Measurements from ENCODE around the gene SLC30A7.

The SLC30A7 gene

GRCh38 chr1:100969327-100969726, 73.4 kb downstream of the SLC30A7 start:
- TF ChIP-seq CTCF (conservative IDR thresholded peaks at IDR 0.05) (no peak), ZFX (IDR thresholded peaks at IDR 0.05) (no peak)
- no peak overlapping the region for H3K27ac ChIP-seq

- no peak for TF ChIP-seq ZFX (IDR thresholded peaks at IDR 0.05)
- TF ChIP-seq CTCF (conservative IDR thresholded peaks at IDR 0.05) = no peak
- no peak overlapping the region for H3K27ac ChIP-seq
Measured at GRCh38 chr1:100971021-100971420, 75.1 kb downstream of the SLC30A7 start.

GRCh38 chr1:100972185-100972584, 76.3 kb downstream of the SLC30A7 start:
- no peak overlapping the region for H3K27ac ChIP-seq
- TF ChIP-seq ZFX (IDR thresholded peaks at IDR 0.05) (no peak), CTCF (conservative IDR thresholded peaks at IDR 0.05) (no peak)

- no peak for TF ChIP-seq CTCF (conservative IDR thresholded peaks at IDR 0.05)
- TF ChIP-seq ZFX (IDR thresholded peaks at IDR 0.05) = no peak
Measured at GRCh38 chr1:100976936-100977335, 81.0 kb downstream of the SLC30A7 start.

GRCh38 chr1:100979631-100980030, 83.7 kb downstream of the SLC30A7 start:
- H3K27ac ChIP-seq = no peak overlapping the region
- no peak for TF ChIP-seq ZFX (IDR thresholded peaks at IDR 0.05)

More at GRCh38 chr1:100976936-100977335, 81.0 kb downstream of the SLC30A7 start:
- H3K27ac ChIP-seq = no peak overlapping the region

- TF ChIP-seq ZFX (IDR thresholded peaks at IDR 0.05) = no peak
- no peak for TF ChIP-seq CTCF (conservative IDR thresholded peaks at IDR 0.05)
Measured at GRCh38 chr1:100982793-100983192, 86.9 kb downstream of the SLC30A7 start.

GRCh38 chr1:100988121-100988520, 92.2 kb downstream of the SLC30A7 start:
- H3K27ac ChIP-seq = no peak overlapping the region
- TF ChIP-seq CTCF (conservative IDR thresholded peaks at IDR 0.05) = no peak
- no peak for TF ChIP-seq ZFX (IDR thresholded peaks at IDR 0.05)

More at GRCh38 chr1:100982793-100983192, 86.9 kb downstream of the SLC30A7 start:
- no peak overlapping the region for H3K27ac ChIP-seq

- H3K27ac ChIP-seq = no peak overlapping the region
Measured at GRCh38 chr1:100989306-100990077, 93.6 kb downstream of the SLC30A7 start.

More at GRCh38 chr1:100989306-100990077, 93.6 kb downstream of the SLC30A7 start:
- TF ChIP-seq ZFX (IDR thresholded peaks at IDR 0.05) (no peak), CTCF (conservative IDR thresholded peaks at IDR 0.05) (no peak)

All from C4-2B (cell line).